ENCODE measurements around the gene CCDC71.

Gene CCDC71

GRCh38 chr3:49177073-49177472 is 10.9 kb upstream of the CCDC71 start:
- H3K27ac ChIP-seq (replicated peaks; ENCODE audit: low read length), result no peak overlapping the region
- H3K4me1 ChIP-seq (ENCODE audit: control insufficient read depth in 2 of 2, insufficient read depth in 1 of 2, low read depth in 1 of 2, low read length in 2 of 2), result peaks cover 25% of the 10 kb centered on the region in 2 donors
- no peaks in the 10 kb centered on the region for H3K27me3 ChIP-seq (ENCODE audit: control insufficient read depth in 3 of 3, insufficient read depth in 3 of 3, low read depth in 1 of 3, low read length in 3 of 3)
- H2AFZ ChIP-seq (ENCODE audit: low read length), result no peak overlapping the region
- no peak overlapping the region for H4K8ac ChIP-seq (ENCODE audit: low read depth, low read length)
- H4K91ac ChIP-seq (ENCODE audit: low read depth, low read length, poor library complexity), result no peak overlapping the region
- H3K18ac ChIP-seq (ENCODE audit: low read length), result no peak overlapping the region
- no peak overlapping the region for H3K4me3 ChIP-seq (ENCODE audit: low read length in 2 of 2)
- H3K4me2 ChIP-seq (ENCODE audit: insufficient read depth, low read length, poor library complexity, severe bottlenecking), result no peak overlapping the region
- peaks cover 11% of the 10 kb centered on the region for H3K79me1 ChIP-seq (ENCODE audit: low read depth, low read length)
- H3K9ac ChIP-seq (ENCODE audit: low read depth, low read length, poor library complexity), result no peak overlapping the region
- no peak overlapping the region for H2BK15ac ChIP-seq (ENCODE audit: low read length)
- H2BK120ac ChIP-seq (ENCODE audit: low read depth, low read length), result no peak overlapping the region
- no peak overlapping the region for H2AK5ac ChIP-seq (ENCODE audit: low read depth, low read length)
- no CpG with 5 or more reads among the region's 2 CpGs for WGBS, 2 donors (ENCODE audit: extremely low coverage in 2 of 2, insufficient read length in 2 of 2, insufficient replicate concordance in 1 of 2)
- no peaks in the 10 kb centered on the region for H3K9me3 ChIP-seq (replicated peaks in 1 of 2; ENCODE audit: control insufficient read depth in 2 of 2, insufficient read depth in 1 of 2, low read depth in 1 of 2, low read length in 2 of 2)
- peaks cover 22 to 33% of the 10 kb centered on the region in 2 donors for H3K36me3 ChIP-seq (replicated peaks in 1 of 2; ENCODE audit: control insufficient read depth in 2 of 2, insufficient read depth in 2 of 2, low read length in 2 of 2)
- no peak overlapping the region for H2BK5ac ChIP-seq (ENCODE audit: low read length)
- no peak overlapping the region for H2BK12ac ChIP-seq (ENCODE audit: low read length)
- no peak overlapping the region for H3K4ac ChIP-seq (ENCODE audit: low read length)
- no peak for DNase-seq (ENCODE audit: low spot score)
- no peak overlapping the region for H3K14ac ChIP-seq (ENCODE audit: low read length)
- H3K23ac ChIP-seq (ENCODE audit: low read depth, low read length, poor library complexity), result no peak overlapping the region

- H2BK5ac ChIP-seq (ENCODE audit: low read length), result no peak overlapping the region
- no peak overlapping the region for H3K27ac ChIP-seq (replicated peaks; ENCODE audit: low read length)
- no peak overlapping the region for H2AK5ac ChIP-seq (ENCODE audit: low read depth, low read length)
- H3K14ac ChIP-seq (ENCODE audit: low read length), result no peak overlapping the region
- H3K18ac ChIP-seq (ENCODE audit: low read length), result peak overlapping the region; percentile 42
- H3K4me3 ChIP-seq (ENCODE audit: low read length in 2 of 2), result no peak overlapping the region
- no peak overlapping the region for H3K4me2 ChIP-seq (ENCODE audit: insufficient read depth, low read length, poor library complexity, severe bottlenecking)
- H3K79me1 ChIP-seq (ENCODE audit: low read depth, low read length), result peaks cover 11% of the 10 kb centered on the region
- H3K27me3 ChIP-seq (ENCODE audit: control insufficient read depth in 3 of 3, insufficient read depth in 3 of 3, low read depth in 1 of 3, low read length in 3 of 3), result no peaks in the 10 kb centered on the region
- no peak overlapping the region for H3K23ac ChIP-seq (ENCODE audit: low read depth, low read length, poor library complexity)
- H2BK12ac ChIP-seq (ENCODE audit: low read length), result no peak overlapping the region
- H4K91ac ChIP-seq (ENCODE audit: low read depth, low read length, poor library complexity), result no peak overlapping the region
- H3K9ac ChIP-seq (ENCODE audit: low read depth, low read length, poor library complexity), result no peak overlapping the region
- peaks cover 25 to 29% of the 10 kb centered on the region in 2 donors for H3K4me1 ChIP-seq (ENCODE audit: control insufficient read depth in 2 of 2, insufficient read depth in 1 of 2, low read depth in 1 of 2, low read length in 2 of 2)
- H3K9me3 ChIP-seq (replicated peaks in 1 of 2; ENCODE audit: control insufficient read depth in 2 of 2, insufficient read depth in 1 of 2, low read depth in 1 of 2, low read length in 2 of 2), result no peaks in the 10 kb centered on the region
- no peak overlapping the region for H2BK15ac ChIP-seq (ENCODE audit: low read length)
- peaks cover 22 to 33% of the 10 kb centered on the region in 2 donors for H3K36me3 ChIP-seq (replicated peaks in 1 of 2; ENCODE audit: control insufficient read depth in 2 of 2, insufficient read depth in 2 of 2, low read length in 2 of 2)
- H3K4ac ChIP-seq (ENCODE audit: low read length), result no peak overlapping the region
- no peak overlapping the region for H2AFZ ChIP-seq (ENCODE audit: low read length)
- no CpG with 5 or more reads among the region's 8 CpGs for WGBS, 2 donors (ENCODE audit: extremely low coverage in 2 of 2, insufficient read length in 2 of 2, insufficient replicate concordance in 1 of 2)
- no peak for DNase-seq (ENCODE audit: low spot score)
- no peak overlapping the region for H2BK120ac ChIP-seq (ENCODE audit: low read depth, low read length)
- no peak overlapping the region for H4K8ac ChIP-seq (ENCODE audit: low read depth, low read length)
These were observed 9.4 kb upstream of the CCDC71 start for GRCh38 chr3:49175530-49175929.

- Histone ChIP-seq H3K9me3 (replicated peaks in 1 of 2; ENCODE audit: control insufficient read depth in 2 of 2, insufficient read depth in 1 of 2, low read depth in 1 of 2, low read length in 2 of 2) (no peaks in the 10 kb centered on the region), H3K14ac (ENCODE audit: low read length) (no peak overlapping the region), H3K36me3 (replicated peaks in 1 of 2; ENCODE audit: control insufficient read depth in 2 of 2, insufficient read depth in 2 of 2, low read length in 2 of 2) (peaks cover 22 to 33% of the 10 kb centered on the region in 2 donors), H3K79me1 (ENCODE audit: low read depth, low read length) (peaks cover 11% of the 10 kb centered on the region), H3K4ac (ENCODE audit: low read length) (no peak overlapping the region), H3K27me3 (ENCODE audit: control insufficient read depth in 3 of 3, insufficient read depth in 3 of 3, low read depth in 1 of 3, low read length in 3 of 3) (no peaks in the 10 kb centered on the region), H2BK15ac (ENCODE audit: low read length) (peak overlapping the region; percentile 76), H3K4me2 (ENCODE audit: insufficient read depth, low read length, poor library complexity, severe bottlenecking) (peak overlapping the region; percentile 92), H3K9ac (ENCODE audit: low read depth, low read length, poor library complexity) (peak overlapping the region; percentile 81), H2BK5ac (ENCODE audit: low read length) (peak overlapping the region; percentile 97), H2BK12ac (ENCODE audit: low read length) (peak overlapping the region; percentile 85), H2AFZ (ENCODE audit: low read length) (no peak overlapping the region), H2BK120ac (ENCODE audit: low read depth, low read length) (peak overlapping the region; percentile 65), H2AK5ac (ENCODE audit: low read depth, low read length) (peak overlapping the region; percentile 99), H3K18ac (ENCODE audit: low read length) (peak overlapping the region; percentile 98), H3K4me3 (ENCODE audit: low read length in 2 of 2) (no peak overlapping the region), H4K8ac (ENCODE audit: low read depth, low read length) (no peak overlapping the region), H3K4me1 (ENCODE audit: control insufficient read depth in 2 of 2, insufficient read depth in 1 of 2, low read depth in 1 of 2, low read length in 2 of 2) (peaks cover 25 to 29% of the 10 kb centered on the region in 2 donors), H3K27ac (replicated peaks; ENCODE audit: low read length) (peak overlapping the region; percentile 99), H3K23ac (ENCODE audit: low read depth, low read length, poor library complexity) (no peak overlapping the region), H4K91ac (ENCODE audit: low read depth, low read length, poor library complexity) (peak overlapping the region; percentile 93)
- WGBS, 2 donors (ENCODE audit: extremely low coverage in 2 of 2, insufficient read length in 2 of 2, insufficient replicate concordance in 1 of 2), result no CpG with 5 or more reads among the region's 9 CpGs
- DNase-seq (ENCODE audit: low spot score), result no peak
These were observed 8.4 kb upstream of the CCDC71 start for GRCh38 chr3:49174397-49174985.

GRCh38 chr3:49173792-49174170 is 7.7 kb upstream of the CCDC71 start:
- Histone ChIP-seq H3K36me3 (replicated peaks in 1 of 2; ENCODE audit: control insufficient read depth in 2 of 2, insufficient read depth in 2 of 2, low read length in 2 of 2) (peaks cover 22 to 33% of the 10 kb centered on the region in 2 donors), H3K9me3 (replicated peaks in 1 of 2; ENCODE audit: control insufficient read depth in 2 of 2, insufficient read depth in 1 of 2, low read depth in 1 of 2, low read length in 2 of 2) (no peaks in the 10 kb centered on the region), H3K4me2 (ENCODE audit: insufficient read depth, low read length, poor library complexity, severe bottlenecking) (peak overlapping the region; percentile 92), H3K79me1 (ENCODE audit: low read depth, low read length) (peaks cover 11% of the 10 kb centered on the region), H4K91ac (ENCODE audit: low read depth, low read length, poor library complexity) (no peak overlapping the region), H3K23ac (ENCODE audit: low read depth, low read length, poor library complexity) (no peak overlapping the region), H2BK15ac (ENCODE audit: low read length) (peak overlapping the region; percentile 76), H3K9ac (ENCODE audit: low read depth, low read length, poor library complexity) (peak overlapping the region; percentile 81), H2BK120ac (ENCODE audit: low read depth, low read length) (peak overlapping the region; percentile 65), H2BK12ac (ENCODE audit: low read length) (peak overlapping the region; percentile 43), H3K27ac (replicated peaks; ENCODE audit: low read length) (peak overlapping the region; percentile 99), H3K18ac (ENCODE audit: low read length) (peak overlapping the region; percentile 98), H3K14ac (ENCODE audit: low read length) (peak overlapping the region; percentile 12), H2AK5ac (ENCODE audit: low read depth, low read length) (peak overlapping the region; percentile 99), H4K8ac (ENCODE audit: low read depth, low read length) (no peak overlapping the region), H3K4me1 (ENCODE audit: control insufficient read depth in 2 of 2, insufficient read depth in 1 of 2, low read depth in 1 of 2, low read length in 2 of 2) (peaks cover 25 to 29% of the 10 kb centered on the region in 2 donors), H2BK5ac (ENCODE audit: low read length) (peak overlapping the region; percentile 97), H3K4me3 (ENCODE audit: low read length in 2 of 2) (peak overlapping the region; percentile 18 to 69), H3K27me3 (ENCODE audit: control insufficient read depth in 3 of 3, insufficient read depth in 3 of 3, low read depth in 1 of 3, low read length in 3 of 3) (no peaks in the 10 kb centered on the region), H3K4ac (ENCODE audit: low read length) (peak overlapping the region; percentile 60), H2AFZ (ENCODE audit: low read length) (no peak overlapping the region)
- DNase-seq (ENCODE audit: low spot score), result peak; percentile 58
- no CpG with 5 or more reads among the region's 4 CpGs for WGBS, 2 donors (ENCODE audit: extremely low coverage in 2 of 2, insufficient read length in 2 of 2, insufficient replicate concordance in 1 of 2)

Measured in neuronal stem cell (in vitro differentiated cells).